Measurements from ENCODE around the gene RDH14.

RDH14 gene

DNA sequence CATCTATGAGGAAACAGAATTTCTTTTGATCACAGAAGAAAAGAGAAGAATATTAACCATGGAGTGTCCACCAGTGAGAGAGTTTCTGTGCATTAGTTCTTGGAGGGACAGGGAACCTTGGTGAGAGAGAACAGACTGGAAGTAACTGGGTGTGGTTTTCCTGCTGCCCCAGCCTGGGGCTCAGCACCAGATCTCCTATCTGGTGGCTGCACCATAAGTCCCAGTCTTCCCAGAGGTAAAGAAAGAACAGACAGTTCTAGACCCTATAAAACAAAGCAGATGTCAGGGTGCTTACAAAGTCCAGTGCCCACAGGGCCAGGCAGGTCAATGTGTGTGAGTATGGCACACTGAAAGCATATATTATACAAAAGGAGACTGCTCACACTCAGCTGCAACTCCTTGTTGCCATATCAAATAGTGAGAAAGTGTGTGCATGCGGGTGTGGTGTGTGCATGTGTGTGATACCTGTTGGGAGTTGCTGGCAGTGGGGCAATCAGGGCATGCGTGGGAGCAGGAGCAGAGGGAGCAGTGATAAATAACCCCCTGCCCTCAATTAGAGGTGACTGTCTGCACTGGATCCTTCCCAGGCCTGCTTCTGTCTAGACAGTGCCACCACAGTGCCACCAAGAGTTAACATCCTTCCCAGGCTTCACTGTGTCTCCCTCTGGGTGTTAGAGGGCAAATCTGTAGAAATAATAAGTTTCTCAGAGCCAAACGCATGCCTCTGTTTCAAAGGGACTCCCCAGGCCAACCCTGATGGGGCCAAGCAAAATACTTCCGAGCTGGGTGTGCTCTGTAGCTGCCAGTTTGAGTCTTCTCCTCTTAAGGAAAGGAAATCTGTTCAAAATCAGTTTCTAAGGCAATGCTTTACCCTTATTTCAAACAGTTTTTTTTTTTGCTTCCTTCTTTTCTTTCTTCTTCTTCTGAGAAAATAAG lies 45.7 kb downstream of the RDH14 start:
- H3K9ac ChIP-seq (ENCODE audit: insufficient read length, low read depth): no peak overlapping the region
- TF ChIP-seq SUZ12 (IDR thresholded peaks at IDR 0.05; ENCODE audit: extremely low read depth, insufficient read depth, insufficient read length) (no peak), ZNF274 (IDR thresholded peaks at IDR 0.05; ENCODE audit: low read depth, low read length) (no peak), YY1 (IDR thresholded peaks at IDR 0.05; ENCODE audit: insufficient read depth, insufficient read length) (no peak)

DNA sequence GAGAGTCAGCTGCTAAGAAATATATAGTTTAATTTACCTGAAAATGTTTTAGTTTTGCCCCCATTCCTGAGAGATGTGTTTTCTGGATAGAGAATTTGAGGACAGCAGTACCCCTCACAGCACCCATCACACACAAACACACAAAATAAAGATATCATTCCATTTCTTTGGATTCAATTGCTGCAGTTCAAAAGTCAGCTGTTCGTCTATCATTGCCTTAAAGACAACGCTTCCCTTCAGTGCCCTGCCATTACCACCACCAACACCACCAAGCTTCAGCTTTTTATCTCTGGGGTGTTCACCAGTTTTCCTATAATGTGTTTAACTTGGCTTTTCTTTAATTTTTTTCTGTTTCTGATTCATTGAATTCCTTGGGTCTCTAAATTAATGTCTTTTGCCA lies 49.7 kb downstream of the RDH14 start:
- H3K9ac ChIP-seq (ENCODE audit: insufficient read length, low read depth): no peak overlapping the region
- TF ChIP-seq ZNF274 (IDR thresholded peaks at IDR 0.05; ENCODE audit: low read depth, low read length) (no peak), SUZ12 (IDR thresholded peaks at IDR 0.05; ENCODE audit: extremely low read depth, insufficient read depth, insufficient read length) (no peak), YY1 (IDR thresholded peaks at IDR 0.05; ENCODE audit: insufficient read depth, insufficient read length) (no peak)
- H3K36me3 ChIP-seq (ENCODE audit: insufficient read depth, insufficient read length, low read length): no peaks in the 10 kb centered on the region
- no peaks in the 10 kb centered on the region for H3K4me1 ChIP-seq (ENCODE audit: insufficient read depth, insufficient read length)
- H3K27me3 ChIP-seq (ENCODE audit: insufficient read depth, insufficient read length): no peaks in the 10 kb centered on the region
- DNase-seq (ENCODE audit: low read depth, low spot score): no peak
- H3K9me3 ChIP-seq (ENCODE audit: insufficient read depth, low read length): no peaks in the 10 kb centered on the region
- no peak overlapping the region for H3K4me3 ChIP-seq (ENCODE audit: insufficient read length, low read depth)

More for the DNA sequence above, 45.7 kb downstream of the RDH14 start:
- no peak for DNase-seq (ENCODE audit: low read depth, low spot score)
- no peaks in the 10 kb centered on the region for H3K9me3 ChIP-seq (ENCODE audit: insufficient read depth, low read length)
- H3K4me3 ChIP-seq (ENCODE audit: insufficient read length, low read depth): no peak overlapping the region
- no peaks in the 10 kb centered on the region for H3K36me3 ChIP-seq (ENCODE audit: insufficient read depth, insufficient read length, low read length)
- no peaks in the 10 kb centered on the region for H3K27me3 ChIP-seq (ENCODE audit: insufficient read depth, insufficient read length)
- H3K4me1 ChIP-seq (ENCODE audit: insufficient read depth, insufficient read length): no peaks in the 10 kb centered on the region

DNA sequence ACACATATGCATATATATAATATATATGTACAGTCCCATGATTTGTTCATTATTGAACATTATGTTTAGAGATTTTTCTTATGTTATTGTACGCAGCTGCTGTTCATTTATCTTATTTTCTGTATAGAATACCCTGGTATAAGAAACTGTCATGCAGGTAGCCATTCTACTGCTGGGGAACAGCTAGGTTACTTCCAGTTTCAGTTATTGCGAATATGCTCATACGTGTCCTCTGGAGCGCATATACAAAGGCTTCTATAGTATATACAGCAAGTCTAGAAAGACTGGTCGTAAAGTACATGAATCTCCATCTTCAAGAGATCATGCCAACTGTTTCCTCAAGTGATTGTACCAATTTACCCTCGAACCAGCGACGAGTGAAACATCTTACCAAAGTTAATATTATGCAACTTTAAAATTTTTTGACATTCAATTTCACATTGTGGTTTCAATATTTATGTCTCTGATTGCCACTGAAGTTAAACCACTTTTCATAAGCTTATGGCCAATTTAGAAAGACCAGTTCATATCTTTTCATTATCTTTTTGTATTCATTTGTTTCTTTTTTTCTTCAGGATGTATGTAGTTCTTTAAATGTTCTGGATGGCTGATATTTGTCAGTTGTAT lies 53.5 kb downstream of the RDH14 start:
- no peaks in the 10 kb centered on the region for H3K9me3 ChIP-seq (ENCODE audit: insufficient read depth, low read length)
- no peaks in the 10 kb centered on the region for H3K27me3 ChIP-seq (ENCODE audit: insufficient read depth, insufficient read length)
- no peak overlapping the region for H3K9ac ChIP-seq (ENCODE audit: insufficient read length, low read depth)
- H3K4me1 ChIP-seq (ENCODE audit: insufficient read depth, insufficient read length): no peaks in the 10 kb centered on the region
- no peak for DNase-seq (ENCODE audit: low read depth, low spot score)
- no peaks in the 10 kb centered on the region for H3K36me3 ChIP-seq (ENCODE audit: insufficient read depth, insufficient read length, low read length)
- no peak overlapping the region for H3K4me3 ChIP-seq (ENCODE audit: insufficient read length, low read depth)
- TF ChIP-seq SUZ12 (IDR thresholded peaks at IDR 0.05; ENCODE audit: extremely low read depth, insufficient read depth, insufficient read length) (no peak), YY1 (IDR thresholded peaks at IDR 0.05; ENCODE audit: insufficient read depth, insufficient read length) (no peak), ZNF274 (IDR thresholded peaks at IDR 0.05; ENCODE audit: low read depth, low read length) (no peak)

DNA sequence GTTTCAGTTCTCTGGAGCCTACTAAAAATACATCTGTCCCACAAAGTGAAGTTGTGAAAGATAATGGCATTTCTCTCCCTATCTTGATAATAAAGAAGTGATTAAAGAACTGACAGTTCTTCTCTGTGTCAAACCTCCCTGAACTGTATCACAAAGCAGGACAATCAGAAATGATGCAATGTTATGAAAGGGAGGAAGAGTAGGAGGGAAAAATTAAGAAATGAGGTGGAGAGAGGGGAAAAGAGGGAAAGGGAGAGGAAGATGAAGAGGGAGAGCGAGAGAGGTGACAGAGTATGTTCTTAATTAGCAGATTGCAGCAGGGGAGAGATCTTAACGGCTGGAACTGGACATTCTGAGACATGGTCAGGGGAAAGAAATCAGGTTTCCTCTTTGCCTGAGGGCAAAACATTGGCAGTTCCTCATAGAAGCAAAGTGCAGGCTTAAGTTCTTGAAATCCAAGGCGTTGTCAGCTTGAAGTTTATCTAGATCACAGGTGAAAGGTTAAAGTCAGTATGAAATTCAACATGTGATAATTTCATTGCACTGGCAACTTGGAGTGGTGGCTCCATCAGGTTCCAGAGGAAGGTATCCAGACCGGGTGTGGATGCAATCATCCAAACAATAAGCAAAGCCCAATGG lies 54.6 kb downstream of the RDH14 start:
- H3K4me3 ChIP-seq (ENCODE audit: insufficient read length, low read depth): no peak overlapping the region
- H3K9me3 ChIP-seq (ENCODE audit: insufficient read depth, low read length): no peaks in the 10 kb centered on the region
- TF ChIP-seq YY1 (IDR thresholded peaks at IDR 0.05; ENCODE audit: insufficient read depth, insufficient read length) (no peak), ZNF274 (IDR thresholded peaks at IDR 0.05; ENCODE audit: low read depth, low read length) (no peak), SUZ12 (IDR thresholded peaks at IDR 0.05; ENCODE audit: extremely low read depth, insufficient read depth, insufficient read length) (no peak)
- no peak for DNase-seq (ENCODE audit: low read depth, low spot score)
- no peaks in the 10 kb centered on the region for H3K4me1 ChIP-seq (ENCODE audit: insufficient read depth, insufficient read length)
- H3K36me3 ChIP-seq (ENCODE audit: insufficient read depth, insufficient read length, low read length): no peaks in the 10 kb centered on the region
- H3K27me3 ChIP-seq (ENCODE audit: insufficient read depth, insufficient read length): no peaks in the 10 kb centered on the region
- no peak overlapping the region for H3K9ac ChIP-seq (ENCODE audit: insufficient read length, low read depth)
